T-helper 2 cell (primary cell): ENCODE results near the gene FILIP1L.
A peak's percentile ranks its signal among the peaks of the same experiment; 100 is the strongest.
"Not testable (repeated sequence)": the region's sequence is repeated elsewhere in the genome, so short reads cannot be mapped to it uniquely, and the experiment has no call there.

ENCODE experiments used
- DNase-seq, 5 experiments: peaks; one replicate each; pipeline versions ENCODE4 v3.0.0 to v3.0.0-alpha.2; 2012 to 2022

The FILIP1L gene

DNA sequence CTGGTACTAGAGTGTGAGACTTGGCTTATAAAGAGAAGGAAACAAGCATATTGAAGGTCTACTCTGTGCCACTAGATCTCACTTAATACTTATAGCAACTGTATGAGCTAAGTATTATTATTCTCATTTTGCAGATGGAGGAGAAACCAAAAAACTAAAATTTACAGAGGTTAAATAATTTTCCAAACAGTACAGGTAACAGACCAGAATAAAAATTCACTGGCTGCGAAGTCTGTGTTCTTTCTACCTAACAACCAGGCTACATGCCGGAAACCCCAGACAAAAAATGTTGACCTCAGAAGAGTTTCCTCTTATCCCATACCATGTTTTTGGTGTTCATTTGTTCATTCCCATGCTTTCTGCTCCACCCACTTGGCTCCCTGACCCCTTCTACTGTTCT, 250.0 kb downstream of the FILIP1L start:
- no peak for DNase-seq

- DNase-seq: peak in 1 of 5 experiments; percentile 76
These were observed 250.7 kb downstream of the FILIP1L start for GRCh38 chr3:99863588-99863987.

DNA sequence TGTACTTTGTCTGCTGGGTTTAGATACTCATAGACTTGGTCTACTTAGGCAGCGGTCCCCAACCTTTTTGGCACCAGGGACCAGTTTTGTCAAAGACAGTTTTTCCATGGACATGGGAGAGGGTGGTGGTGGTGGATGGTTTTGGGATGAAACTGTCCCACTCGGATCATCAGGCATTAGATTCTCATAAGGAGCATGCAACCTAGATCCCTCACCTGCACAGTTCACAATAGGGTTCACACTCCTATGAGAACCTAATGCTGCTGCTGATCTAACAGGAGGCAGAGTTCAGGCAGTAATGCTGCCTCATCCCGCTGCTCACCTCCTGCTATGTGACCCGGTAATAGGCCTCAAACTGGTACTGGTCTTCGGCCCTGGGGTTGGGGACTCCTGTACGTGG, 251.3 kb downstream of the FILIP1L start:
- no peak for DNase-seq

DNA sequence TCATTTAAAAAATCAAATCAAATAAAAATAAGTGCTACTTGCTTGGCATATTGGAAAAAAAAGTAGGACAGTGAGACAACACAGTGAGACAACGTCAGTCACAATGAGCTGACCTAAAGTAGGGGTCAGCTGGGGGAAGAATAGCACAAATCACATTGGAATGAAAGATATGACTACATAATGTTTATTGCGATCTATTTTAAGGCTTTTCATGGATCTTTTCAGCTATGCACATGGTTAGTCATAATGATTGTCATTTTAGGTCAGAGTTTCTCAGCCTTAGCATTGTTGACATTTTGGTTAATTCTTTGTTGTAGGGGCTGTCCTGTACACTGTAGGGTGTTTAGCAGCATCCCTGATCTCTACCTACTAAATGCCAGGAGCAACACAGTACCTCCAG, 252.1 kb downstream of the FILIP1L start:
- DNase-seq: no peak

DNA sequence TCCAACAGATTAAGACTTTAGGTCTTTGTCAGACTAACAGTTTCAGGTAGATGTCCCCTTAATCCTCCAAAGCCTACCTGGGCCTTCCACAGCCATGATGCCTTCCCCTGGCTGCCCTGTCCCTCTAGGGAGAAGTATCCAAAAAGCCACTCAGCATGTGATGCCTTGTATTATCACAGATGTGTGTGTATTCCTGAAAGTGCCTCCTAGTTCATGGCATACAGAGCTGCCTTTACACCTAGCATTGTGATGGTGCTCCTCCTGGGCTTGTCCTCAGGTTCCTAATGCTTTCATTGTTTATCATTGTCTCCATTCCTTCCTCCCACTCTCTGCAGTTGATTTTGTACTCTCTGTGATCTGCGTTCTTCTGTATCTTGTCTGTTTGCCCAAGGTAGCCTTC, 253.1 kb downstream of the FILIP1L start:
- no peak for DNase-seq

- DNase-seq: peak in 1 of 5 experiments; percentile 65
These were observed 254.5 kb downstream of the FILIP1L start for GRCh38 chr3:99859825-99860224.

DNA sequence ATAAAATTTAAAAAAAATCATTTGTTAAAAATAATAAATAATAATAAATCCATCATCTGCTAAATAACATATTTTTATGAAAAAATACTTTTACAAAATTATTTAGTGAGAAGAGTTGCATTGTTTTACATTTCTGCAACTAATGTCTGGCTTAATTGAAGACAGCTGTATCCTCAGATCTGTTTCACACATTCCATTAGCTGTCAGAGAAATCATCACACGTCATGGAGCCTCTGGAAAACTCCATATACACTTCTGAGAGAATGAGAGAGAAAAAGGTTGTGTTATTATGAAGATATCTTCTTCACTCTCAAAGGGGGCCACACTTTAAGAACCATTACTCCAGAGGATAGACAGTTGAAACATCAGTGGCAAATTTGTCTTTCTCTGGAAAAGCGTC, 255.8 kb downstream of the FILIP1L start:
- no peak for DNase-seq

DNA sequence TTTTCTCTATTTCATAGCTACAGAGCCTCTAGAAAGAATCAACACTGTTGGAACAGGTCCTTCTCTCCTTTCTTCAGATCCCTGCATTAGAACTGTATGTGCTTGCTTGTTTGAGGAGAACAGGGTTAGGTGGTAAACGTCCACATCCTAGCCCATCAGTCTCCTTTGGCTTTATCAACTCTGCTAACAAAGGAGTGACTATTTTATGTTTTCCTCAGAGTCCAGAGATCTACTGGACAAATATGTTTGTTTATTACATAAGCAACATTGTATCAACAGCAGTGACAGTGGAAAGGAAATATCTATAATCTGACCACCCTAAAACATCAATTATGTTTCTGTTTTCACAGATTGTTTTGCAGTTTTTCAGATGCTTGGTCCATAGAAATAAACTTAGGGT, 257.0 kb downstream of the FILIP1L start:
- no peak for DNase-seq

- DNase-seq: peak in 1 of 5 experiments; percentile 94
These were observed 257.7 kb downstream of the FILIP1L start for GRCh38 chr3:99856437-99857220.

- DNase-seq: no peak
These were observed 258.4 kb downstream of the FILIP1L start for GRCh38 chr3:99855900-99856299.

- DNase-seq: no peak
These were observed 259.5 kb downstream of the FILIP1L start for GRCh38 chr3:99854756-99855298.

GRCh38 chr3:99852851-99853250, 261.4 kb downstream of the FILIP1L start:
- DNase-seq: no peak

DNA sequence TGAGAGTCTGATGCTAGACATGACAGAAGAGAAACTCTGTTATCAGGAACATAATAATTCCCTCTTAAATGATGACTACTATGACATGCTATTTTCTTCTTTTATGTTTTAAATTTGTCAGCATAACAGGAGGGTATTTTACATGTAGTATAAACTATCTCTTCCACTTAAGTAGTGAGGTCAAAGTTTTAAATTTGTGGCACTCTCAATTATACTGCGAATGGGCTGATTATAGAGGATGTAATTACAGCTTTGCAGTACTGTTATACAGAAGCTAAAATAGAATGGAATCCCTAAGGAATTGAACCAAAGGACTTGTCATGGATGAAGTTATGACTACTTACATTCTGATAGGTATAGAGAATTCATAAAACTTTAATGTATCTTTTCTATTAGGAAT, 262.3 kb downstream of the FILIP1L start:
- no peak for DNase-seq

- no peak for DNase-seq
These were observed 263.7 kb downstream of the FILIP1L start for GRCh38 chr3:99850608-99851007.

- DNase-seq: no peak
These were observed 265.9 kb downstream of the FILIP1L start for GRCh38 chr3:99848433-99848832.

- DNase-seq: no peak
These were observed 267.7 kb downstream of the FILIP1L start for GRCh38 chr3:99846477-99847160.

DNA sequence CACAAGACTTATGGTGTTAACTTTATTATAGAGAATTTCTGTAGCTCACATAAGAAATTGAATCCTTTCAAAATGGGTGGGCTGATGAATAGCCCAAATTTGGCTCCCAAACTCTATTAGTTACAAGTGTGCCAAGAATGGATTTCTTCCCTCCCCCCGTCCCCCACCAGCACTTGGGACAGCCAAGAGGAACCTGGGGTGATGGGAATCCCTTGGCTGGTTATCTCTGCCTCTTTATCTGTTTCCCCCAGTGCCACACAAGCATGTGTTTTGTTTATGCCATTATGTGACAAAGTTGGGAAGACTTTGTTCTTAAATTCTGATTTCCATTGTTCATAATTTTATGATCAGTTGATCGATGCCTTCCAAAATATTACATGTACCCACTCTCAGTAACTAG, 268.3 kb downstream of the FILIP1L start:
- no peak for DNase-seq

DNA sequence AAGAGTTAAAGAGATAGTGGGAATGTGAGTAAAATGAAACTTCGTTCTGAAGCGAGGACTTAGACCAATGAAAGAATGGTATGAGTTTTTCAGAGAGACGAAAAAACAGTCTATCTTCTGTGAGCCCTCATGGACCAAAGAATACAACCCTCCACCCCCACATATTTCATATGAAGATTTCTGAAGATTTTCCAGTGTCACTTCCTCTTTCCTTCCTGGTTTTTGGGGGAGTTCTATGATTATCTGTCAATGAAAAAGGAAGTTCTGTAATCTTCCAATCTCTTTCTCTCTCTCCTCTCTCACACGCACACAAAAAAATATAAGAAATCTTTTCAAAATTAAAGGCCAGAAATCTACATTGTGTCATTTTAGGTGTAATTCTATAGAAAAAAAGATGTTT, 269.0 kb downstream of the FILIP1L start:
- DNase-seq: no peak

DNA sequence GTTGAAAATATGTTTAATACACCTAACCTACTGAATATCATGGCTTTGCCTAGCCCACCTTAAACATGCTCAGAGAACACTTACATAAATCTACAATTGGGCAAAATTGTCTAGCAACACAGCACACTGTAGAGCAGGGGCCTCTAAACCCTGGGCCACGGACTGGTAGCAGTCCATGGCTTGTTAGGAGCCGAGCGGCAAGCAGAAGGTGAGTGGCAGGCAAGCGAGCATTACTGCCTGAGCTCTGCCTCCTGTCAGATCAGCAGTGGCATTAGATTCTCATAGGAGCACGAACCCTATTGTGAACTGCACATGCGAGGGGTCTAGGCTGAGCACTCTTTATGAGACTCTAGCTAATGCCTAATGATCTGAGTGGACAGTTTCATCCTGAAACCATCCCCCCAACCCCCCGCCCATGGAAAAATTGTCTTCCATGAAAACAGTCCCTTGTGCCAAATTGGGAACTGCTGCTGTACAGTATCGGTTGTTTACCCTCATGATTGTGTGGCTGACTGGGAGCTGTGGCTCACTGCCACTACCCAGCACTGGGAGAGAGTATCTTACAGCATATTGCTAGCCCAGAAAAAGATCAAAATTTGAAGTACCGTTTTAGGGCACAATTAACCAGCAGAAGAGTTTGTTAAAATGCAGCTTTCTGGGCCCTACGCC, 270.6 kb downstream of the FILIP1L start:
- no peak for DNase-seq

DNA sequence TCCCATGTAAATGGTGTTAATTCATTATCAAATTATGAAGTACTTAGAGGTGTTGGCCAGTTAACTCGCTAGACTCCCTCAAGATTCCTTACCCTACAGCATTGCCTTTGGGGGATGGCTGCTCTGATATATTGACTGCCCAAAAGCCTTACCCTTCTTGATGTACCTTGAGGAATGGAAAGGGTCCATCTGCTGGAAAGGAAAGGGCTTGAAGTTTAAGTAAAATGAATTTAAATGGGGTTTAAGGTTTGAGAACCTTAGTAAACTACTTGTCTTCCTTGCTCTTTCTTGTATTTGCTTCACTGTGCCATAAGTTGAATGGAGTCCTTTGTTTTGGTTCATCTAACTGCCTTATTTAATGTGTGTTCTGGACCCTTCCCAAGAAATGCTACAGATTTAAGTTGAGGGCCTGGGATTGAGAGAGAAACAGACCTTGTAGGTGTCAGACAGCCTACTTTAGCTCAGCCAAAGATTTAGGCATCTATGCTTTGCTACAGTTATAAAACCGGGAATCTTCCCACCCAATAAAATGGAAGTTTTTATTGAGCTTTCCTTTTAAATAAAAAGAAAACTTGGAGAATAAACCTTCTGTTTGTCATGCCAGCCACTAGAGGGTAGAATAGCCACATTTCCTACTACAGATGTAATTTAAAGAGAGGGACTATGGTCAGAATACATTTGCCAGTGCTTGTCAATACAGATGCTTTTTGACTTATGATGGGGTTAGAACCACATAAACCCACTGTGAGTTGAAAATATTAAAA, 271.3 kb downstream of the FILIP1L start:
- DNase-seq: peak in 1 of 5 experiments; percentile 68

- DNase-seq: not testable (repeated sequence)
These were observed 272.4 kb downstream of the FILIP1L start for GRCh38 chr3:99841949-99842348.

- no peak for DNase-seq
These were observed 274.7 kb downstream of the FILIP1L start for GRCh38 chr3:99839613-99840012.

DNA sequence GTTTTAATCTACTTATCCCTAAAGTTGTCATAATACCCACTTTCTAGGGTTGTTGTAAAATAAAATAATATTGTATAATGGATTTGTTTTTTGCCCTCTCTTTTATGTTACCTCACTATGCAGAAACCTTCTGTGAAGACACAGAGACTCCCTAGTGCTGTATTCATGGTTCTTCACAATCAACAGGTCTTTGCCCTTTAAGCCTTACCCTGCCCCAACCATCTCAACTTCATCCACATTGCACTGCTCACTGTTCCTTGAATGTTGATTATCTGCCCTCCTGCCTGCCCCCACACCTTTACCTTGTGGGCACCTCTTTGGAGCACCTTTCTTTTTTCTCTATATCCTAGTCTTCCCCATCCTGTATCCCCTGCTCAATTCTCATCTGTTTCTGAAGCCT, 275.5 kb downstream of the FILIP1L start:
- no peak for DNase-seq
